ENCODE measurements around the gene ATXN7. TPM values are rescaled to one million over a fixed set of nuclear protein-coding genes. Genes with fewer than 3 reads are reported as not detected.
A peak's percentile ranks its signal among the peaks of the same experiment; 100 is the strongest.

The ATXN7 gene
- total and polyA plus RNA-seq, 2 of the 13 experiments (the other 11 are each of a cell fraction or from before 2014, with no cell fraction given): 13.8 to 20.0 TPM

GRCh38 chr3:63967675-63968611 lies 104.3 kb downstream of the ATXN7 start (continued):
- no peak for TF ChIP-seq GRHL1 (CRISPR knock-in tag; conservative IDR thresholded peaks at IDR 0.05)
- 0 out of 2 replicates have a peak, but pooled peaks have one; percentile 18 for TF ChIP-seq ZNF816 (CRISPR knock-in tag; IDR thresholded peaks at IDR 0.05; ENCODE audit: borderline replicate concordance)
- 0 out of 2 replicates have a peak, but pooled peaks have one; percentile 53 for TF ChIP-seq GLI4 (CRISPR knock-in tag; IDR thresholded peaks at IDR 0.05; ENCODE audit: borderline replicate concordance)
- peak; percentile 48; the same call in 1 of the 2 replicates for TF ChIP-seq ZNF800 (CRISPR knock-in tag; IDR thresholded peaks at IDR 0.05)
- no peak; the same call in 1 of the 2 replicates for TF ChIP-seq ZBED4 (CRISPR knock-in tag; IDR thresholded peaks at IDR 0.05; ENCODE audit: borderline replicate concordance)
- TF ChIP-seq SCMH1 (CRISPR knock-in tag; IDR thresholded peaks at IDR 0.05; ENCODE audit: borderline replicate concordance): no peak
- no peak for TF ChIP-seq ZBTB42 (CRISPR knock-in tag; IDR thresholded peaks at IDR 0.05)
- peak; percentile 85 for TF ChIP-seq SALL1 (CRISPR knock-in tag; IDR thresholded peaks at IDR 0.05)
- no peak for TF ChIP-seq ARHGAP35 (CRISPR knock-in tag; IDR thresholded peaks at IDR 0.05; ENCODE audit: borderline replicate concordance)
- TF ChIP-seq EZH2 (conservative IDR thresholded peaks at IDR 0.05; ENCODE audit: low read depth, low read length): no peak
- 0 out of 2 replicates have a peak, but pooled peaks have one; percentile 32 for TF ChIP-seq ZNF580 (CRISPR knock-in tag; IDR thresholded peaks at IDR 0.05; ENCODE audit: borderline replicate concordance, low read depth)
- no peak for TF ChIP-seq MNT (IDR thresholded peaks at IDR 0.05)
- no peak for TF ChIP-seq ZNF256 (CRISPR knock-in tag; conservative IDR thresholded peaks at IDR 0.05)
- TF ChIP-seq MAFF (IDR thresholded peaks at IDR 0.05; ENCODE audit: low read depth, low read length): peak; percentile 93
- TF ChIP-seq ZNF362 (CRISPR knock-in tag; IDR thresholded peaks at IDR 0.05; ENCODE audit: borderline replicate concordance): no peak

Measured in HepG2 (cell line).